ENCODE results near the gene SMAD3.
"Not testable (repeated sequence)": the region's sequence is repeated elsewhere in the genome, so short reads cannot be mapped to it uniquely, and the experiment has no call there.

SMAD3 gene

GRCh38 chr15:67066041-67066958, 898 bp downstream of the SMAD3 start:
- H3K27me3 Mint-ChIP-seq, result no peaks in the 10 kb centered on the region
- peaks cover 3% of the 10 kb centered on the region for H3K36me3 Mint-ChIP-seq
- H3K27ac Mint-ChIP-seq, result peak overlapping the region; percentile 95
- peak overlapping the region; percentile 93 for H3K4me3 Mint-ChIP-seq
- H3K4me1 Mint-ChIP-seq (ENCODE audit: low read depth), result peaks cover 44% of the 10 kb centered on the region
- no peaks in the 10 kb centered on the region for H3K9me3 Mint-ChIP-seq (ENCODE audit: low read depth)

GRCh38 chr15:67066959-67067853, 1.8 kb downstream of the SMAD3 start:
- peaks cover 44% of the 10 kb centered on the region for H3K4me1 Mint-ChIP-seq (ENCODE audit: low read depth)
- H3K9me3 Mint-ChIP-seq (ENCODE audit: low read depth), result no peaks in the 10 kb centered on the region
- H3K27ac Mint-ChIP-seq, result peak overlapping the region; percentile 95

GRCh38 chr15:67067930-67068551, 2.6 kb downstream of the SMAD3 start:
- Mint-ChIP-seq H3K4me1 (ENCODE audit: low read depth) (peaks cover 52% of the 10 kb centered on the region), H3K9me3 (ENCODE audit: low read depth) (no peaks in the 10 kb centered on the region), H3K4me3 (peak overlapping the region; percentile 93), H3K27me3 (no peaks in the 10 kb centered on the region), H3K36me3 (peaks cover 3% of the 10 kb centered on the region), H3K27ac (peak overlapping the region; percentile 95)

More at GRCh38 chr15:67066959-67067853, 1.8 kb downstream of the SMAD3 start:
- H3K27me3 Mint-ChIP-seq, result no peaks in the 10 kb centered on the region
- peak overlapping the region; percentile 93 for H3K4me3 Mint-ChIP-seq
- H3K36me3 Mint-ChIP-seq, result peaks cover 3% of the 10 kb centered on the region

GRCh38 chr15:67068710-67069400, 3.5 kb downstream of the SMAD3 start:
- Mint-ChIP-seq H3K27ac (peak overlapping the region; percentile 95), H3K27me3 (no peaks in the 10 kb centered on the region), H3K4me3 (peak overlapping the region; percentile 93), H3K9me3 (ENCODE audit: low read depth) (no peaks in the 10 kb centered on the region), H3K36me3 (peaks cover 3% of the 10 kb centered on the region), H3K4me1 (ENCODE audit: low read depth) (peaks cover 54% of the 10 kb centered on the region)

GRCh38 chr15:67070150-67070549, 4.7 kb downstream of the SMAD3 start:
- no peak overlapping the region for H3K27ac Mint-ChIP-seq
- H3K4me3 Mint-ChIP-seq, result no peak overlapping the region
- peaks cover 61% of the 10 kb centered on the region for H3K4me1 Mint-ChIP-seq (ENCODE audit: low read depth)
- H3K9me3 Mint-ChIP-seq (ENCODE audit: low read depth), result no peaks in the 10 kb centered on the region
- H3K36me3 Mint-ChIP-seq, result peaks cover 3% of the 10 kb centered on the region
- H3K27me3 Mint-ChIP-seq, result no peaks in the 10 kb centered on the region

- peaks cover 6% of the 10 kb centered on the region for H3K36me3 Mint-ChIP-seq
These were observed 5.7 kb downstream of the SMAD3 start for GRCh38 chr15:67070892-67071664.

GRCh38 chr15:67072442-67072841, 7.0 kb downstream of the SMAD3 start:
- peaks cover 67% of the 10 kb centered on the region for H3K4me1 Mint-ChIP-seq (ENCODE audit: low read depth)
- H3K36me3 Mint-ChIP-seq, result peaks cover 6% of the 10 kb centered on the region
- no peak overlapping the region for H3K27ac Mint-ChIP-seq
- H3K27me3 Mint-ChIP-seq, result no peaks in the 10 kb centered on the region
- no peak overlapping the region for H3K4me3 Mint-ChIP-seq
- no peaks in the 10 kb centered on the region for H3K9me3 Mint-ChIP-seq (ENCODE audit: low read depth)

More at GRCh38 chr15:67070892-67071664, 5.7 kb downstream of the SMAD3 start:
- Mint-ChIP-seq H3K4me1 (ENCODE audit: low read depth) (peaks cover 67% of the 10 kb centered on the region), H3K4me3 (no peak overlapping the region), H3K27ac (no peak overlapping the region), H3K9me3 (ENCODE audit: low read depth) (no peaks in the 10 kb centered on the region), H3K27me3 (no peaks in the 10 kb centered on the region)

GRCh38 chr15:67072958-67073357, 7.6 kb downstream of the SMAD3 start:
- Mint-ChIP-seq H3K4me1 (ENCODE audit: low read depth) (peaks cover 62% of the 10 kb centered on the region), H3K27me3 (no peaks in the 10 kb centered on the region), H3K4me3 (peak overlapping the region; percentile 45), H3K27ac (peak overlapping the region; percentile 43), H3K9me3 (ENCODE audit: low read depth) (no peaks in the 10 kb centered on the region), H3K36me3 (peaks cover 6% of the 10 kb centered on the region)

- no peaks in the 10 kb centered on the region for H3K27me3 Mint-ChIP-seq
- peak overlapping the region; percentile 75 for H3K27ac Mint-ChIP-seq
- peaks cover 51% of the 10 kb centered on the region for H3K4me1 Mint-ChIP-seq (ENCODE audit: low read depth)
- H3K4me3 Mint-ChIP-seq, result no peak overlapping the region
- H3K9me3 Mint-ChIP-seq (ENCODE audit: low read depth), result no peaks in the 10 kb centered on the region
- peaks cover 9% of the 10 kb centered on the region for H3K36me3 Mint-ChIP-seq
These were observed 9.5 kb downstream of the SMAD3 start for GRCh38 chr15:67074886-67075229.

GRCh38 chr15:67075555-67076135, 10.2 kb downstream of the SMAD3 start:
- Mint-ChIP-seq H3K4me1 (ENCODE audit: low read depth) (peaks cover 55% of the 10 kb centered on the region), H3K36me3 (peaks cover 12% of the 10 kb centered on the region), H3K4me3 (peak overlapping the region; percentile 53)
- not testable (repeated sequence) for H3K27me3 Mint-ChIP-seq; H3K27ac Mint-ChIP-seq; H3K9me3 Mint-ChIP-seq (ENCODE audit: low read depth)

GRCh38 chr15:67076147-67076843, 10.9 kb downstream of the SMAD3 start:
- Mint-ChIP-seq H3K9me3 (ENCODE audit: low read depth) (no peaks in the 10 kb centered on the region), H3K36me3 (peaks cover 11% of the 10 kb centered on the region), H3K27ac (no peak overlapping the region), H3K4me3 (peak overlapping the region; percentile 53), H3K27me3 (no peaks in the 10 kb centered on the region), H3K4me1 (ENCODE audit: low read depth) (peaks cover 62% of the 10 kb centered on the region)

GRCh38 chr15:67077641-67078215, 12.3 kb downstream of the SMAD3 start:
- no peaks in the 10 kb centered on the region for H3K27me3 Mint-ChIP-seq
- H3K9me3 Mint-ChIP-seq (ENCODE audit: low read depth), result no peaks in the 10 kb centered on the region

GRCh38 chr15:67079361-67079760, 14.0 kb downstream of the SMAD3 start:
- H3K36me3 Mint-ChIP-seq, result peaks cover 13% of the 10 kb centered on the region
- H3K27ac Mint-ChIP-seq, result no peak overlapping the region
- no peaks in the 10 kb centered on the region for H3K27me3 Mint-ChIP-seq
- H3K9me3 Mint-ChIP-seq (ENCODE audit: low read depth), result no peaks in the 10 kb centered on the region
- H3K4me3 Mint-ChIP-seq, result no peak overlapping the region
- peaks cover 70% of the 10 kb centered on the region for H3K4me1 Mint-ChIP-seq (ENCODE audit: low read depth)

More at GRCh38 chr15:67077641-67078215, 12.3 kb downstream of the SMAD3 start:
- peaks cover 71% of the 10 kb centered on the region for H3K4me1 Mint-ChIP-seq (ENCODE audit: low read depth)
- H3K27ac Mint-ChIP-seq, result no peak overlapping the region
- H3K36me3 Mint-ChIP-seq, result peaks cover 11% of the 10 kb centered on the region
- H3K4me3 Mint-ChIP-seq, result no peak overlapping the region
